ENCODE data around the gene ALKBH4.
"Not testable (repeated sequence)": the region's sequence is repeated elsewhere in the genome, so short reads cannot be mapped to it uniquely, and the experiment has no call there.

ALKBH4 gene

GRCh38 chr7:102478314-102479208 lies 13.9 kb upstream of the ALKBH4 start, which contains the start of gene POLR2J:
POLR2J (minus strand) TSS chr7:102478922; CDS start chr7:102478860, 62 bp downstream.
- DNase-seq = peak; percentile 97

- not testable (repeated sequence) for DNase-seq
These were observed 10.2 kb upstream of the ALKBH4 start for GRCh38 chr7:102474736-102475435.

GRCh38 chr7:102474116-102474515 lies 9.5 kb upstream of the ALKBH4 start:
- DNase-seq = not testable (repeated sequence)

- DNase-seq = no peak
These were observed 8.8 kb upstream of the ALKBH4 start for GRCh38 chr7:102473271-102473991.

GRCh38 chr7:102472126-102473041 lies 7.7 kb upstream of the ALKBH4 start:
- DNase-seq = no peak

- no peak for DNase-seq
These were observed 7.1 kb upstream of the ALKBH4 start for GRCh38 chr7:102471791-102472125.

GRCh38 chr7:102469972-102470825 lies 5.5 kb upstream of the ALKBH4 start:
- no peak for DNase-seq

GRCh38 chr7:102469351-102469971 lies 4.8 kb upstream of the ALKBH4 start:
- DNase-seq = no peak

- no peak for DNase-seq
These were observed 4.1 kb upstream of the ALKBH4 start for GRCh38 chr7:102468478-102469350.

GRCh38 chr7:102467581-102468477 lies 3.2 kb upstream of the ALKBH4 start:
- DNase-seq = no peak

- DNase-seq = no peak
These were observed 1.4 kb upstream of the ALKBH4 start for GRCh38 chr7:102466097-102466496.

GRCh38 chr7:102463841-102464576 lies 654 bp downstream of the ALKBH4 start:
- DNase-seq = no peak

- no peak for DNase-seq
These were observed 4.2 kb downstream of the ALKBH4 start for GRCh38 chr7:102460467-102460866.

GRCh38 chr7:102459221-102459844 lies 5.3 kb downstream of the ALKBH4 start:
- DNase-seq = no peak

GRCh38 chr7:102457352-102457924 lies 7.2 kb downstream of the ALKBH4 start:
- DNase-seq = no peak

GRCh38 chr7:102456327-102456726 lies 8.3 kb downstream of the ALKBH4 start:
- no peak for DNase-seq

GRCh38 chr7:102455596-102455995 lies 9.1 kb downstream of the ALKBH4 start:
- no peak for DNase-seq

Measured in CD4-positive, alpha-beta T cell treated with Interleukin-17A for 1 hour (primary cell).